Measurements from ENCODE around the gene NTSR1. TPM values are rescaled to one million over a fixed set of nuclear protein-coding genes. Genes with fewer than 3 reads are reported as not detected.
A peak's percentile ranks its signal among the peaks of the same experiment; 100 is the strongest.

Gene NTSR1
- total and polyA plus RNA-seq, 2 of the 13 experiments (the other 11 are each of a cell fraction or from before 2014, with no cell fraction given) = 0.09 to 0.12 TPM

- TF ChIP-seq ZBTB20 (CRISPR knock-in tag; IDR thresholded peaks at IDR 0.05; ENCODE audit: borderline replicate concordance, low read depth) (peak; percentile 51; the same call in 1 of the 2 replicates), GTF2F1 (IDR thresholded peaks at IDR 0.05; ENCODE audit: low read length) (no peak), ZNF224 (CRISPR knock-in tag; IDR thresholded peaks at IDR 0.05) (no peak), MATR3 (CRISPR knock-in tag; IDR thresholded peaks at IDR 0.05) (no peak), PCBP1 (IDR thresholded peaks at IDR 0.05; ENCODE audit: borderline replicate concordance, low read depth, low read length) (no peak), CREM (IDR thresholded peaks at IDR 0.05) (0 out of 2 replicates have a peak, but pooled peaks have one; percentile 3), CREM (CRISPR knock-in tag; IDR thresholded peaks at IDR 0.05) (no peak), ZNF883 (CRISPR knock-in tag; IDR thresholded peaks at IDR 0.05; ENCODE audit: not compliant biosample characterization) (peak; percentile 82), RXRB (CRISPR knock-in tag; IDR thresholded peaks at IDR 0.05; ENCODE audit: borderline replicate concordance) (no peak), TAF1 (CRISPR knock-in tag; IDR thresholded peaks at IDR 0.05) (peak; percentile 91), HOXD1 (CRISPR knock-in tag; IDR thresholded peaks at IDR 0.05) (no peak; the same call in 1 of the 2 replicates), NFYB (CRISPR knock-in tag; IDR thresholded peaks at IDR 0.05) (no peak), ZNF674 (CRISPR knock-in tag; IDR thresholded peaks at IDR 0.05; ENCODE audit: low read depth) (0 out of 2 replicates have a peak, but pooled peaks have one; percentile 76), REL (CRISPR knock-in tag; conservative IDR thresholded peaks at IDR 0.05) (peak; percentile 87; the same call in 1 of the 2 replicates), TFDP2 (CRISPR knock-in tag; IDR thresholded peaks at IDR 0.05) (peak; percentile 68), MLX (CRISPR knock-in tag; IDR thresholded peaks at IDR 0.05) (no peak), RAD21 (CRISPR knock-in tag; IDR thresholded peaks at IDR 0.05) (peak; percentile 24; the same call in 1 of the 2 replicates), TRIM24 (CRISPR knock-in tag; IDR thresholded peaks at IDR 0.05) (no peak), MBNL3 (CRISPR knock-in tag; conservative IDR thresholded peaks at IDR 0.05) (no peak)
- TF ChIP-seq, protein P1, sequence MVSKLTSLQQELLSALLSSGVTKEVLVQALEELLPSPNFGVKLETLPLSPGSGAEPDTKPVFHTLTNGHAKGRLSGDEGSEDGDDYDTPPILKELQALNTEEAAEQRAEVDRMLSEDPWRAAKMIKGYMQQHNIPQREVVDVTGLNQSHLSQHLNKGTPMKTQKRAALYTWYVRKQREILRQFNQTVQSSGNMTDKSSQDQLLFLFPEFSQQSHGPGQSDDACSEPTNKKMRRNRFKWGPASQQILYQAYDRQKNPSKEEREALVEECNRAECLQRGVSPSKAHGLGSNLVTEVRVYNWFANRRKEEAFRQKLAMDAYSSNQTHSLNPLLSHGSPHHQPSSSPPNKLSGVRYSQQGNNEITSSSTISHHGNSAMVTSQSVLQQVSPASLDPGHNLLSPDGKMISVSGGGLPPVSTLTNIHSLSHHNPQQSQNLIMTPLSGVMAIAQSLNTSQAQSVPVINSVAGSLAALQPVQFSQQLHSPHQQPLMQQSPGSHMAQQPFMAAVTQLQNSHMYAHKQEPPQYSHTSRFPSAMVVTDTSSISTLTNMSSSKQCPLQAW (CRISPR knock-in tag; IDR thresholded peaks at IDR 0.05) = 0 out of 2 replicates have a peak, but pooled peaks have one; percentile 45
- TF ChIP-seq, protein P2, sequence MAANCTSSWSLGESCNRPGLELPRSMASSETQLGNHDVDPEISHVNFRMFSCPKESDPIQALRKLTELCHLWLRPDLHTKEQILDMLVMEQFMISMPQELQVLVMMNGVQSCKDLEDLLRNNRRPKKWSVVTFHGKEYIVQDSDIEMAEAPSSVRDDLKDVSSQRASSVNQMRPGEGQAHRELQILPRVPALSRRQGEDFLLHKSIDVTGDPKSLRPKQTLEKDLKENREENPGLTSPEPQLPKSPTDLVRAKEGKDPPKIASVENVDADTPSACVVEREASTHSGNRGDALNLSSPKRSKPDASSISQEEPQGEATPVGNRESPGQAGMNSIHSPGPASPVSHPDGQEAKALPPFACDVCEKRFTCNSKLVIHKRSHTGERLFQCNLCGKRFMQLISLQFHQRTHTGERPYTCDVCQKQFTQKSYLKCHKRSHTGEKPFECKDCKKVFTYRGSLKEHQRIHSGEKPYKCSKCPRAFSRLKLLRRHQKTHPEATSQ (CRISPR knock-in tag; IDR thresholded peaks at IDR 0.05; ENCODE audit: borderline replicate concordance) = peak; percentile 85; the same call in 1 of the 2 replicates
- TF ChIP-seq, protein P3, sequence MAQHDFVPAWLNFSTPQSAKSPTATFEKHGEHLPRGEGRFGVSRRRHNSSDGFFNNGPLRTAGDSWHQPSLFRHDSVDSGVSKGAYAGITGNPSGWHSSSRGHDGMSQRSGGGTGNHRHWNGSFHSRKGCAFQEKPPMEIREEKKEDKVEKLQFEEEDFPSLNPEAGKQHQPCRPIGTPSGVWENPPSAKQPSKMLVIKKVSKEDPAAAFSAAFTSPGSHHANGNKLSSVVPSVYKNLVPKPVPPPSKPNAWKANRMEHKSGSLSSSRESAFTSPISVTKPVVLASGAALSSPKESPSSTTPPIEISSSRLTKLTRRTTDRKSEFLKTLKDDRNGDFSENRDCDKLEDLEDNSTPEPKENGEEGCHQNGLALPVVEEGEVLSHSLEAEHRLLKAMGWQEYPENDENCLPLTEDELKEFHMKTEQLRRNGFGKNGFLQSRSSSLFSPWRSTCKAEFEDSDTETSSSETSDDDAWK (CRISPR knock-in tag; IDR thresholded peaks at IDR 0.05) = no peak
These were observed 86.6 kb downstream of the NTSR1 start (continued) for GRCh38 chr20:62795023-62795761.
